ENCODE measurements around the gene GGA2.
"Not testable (repeated sequence)": the region's sequence is repeated elsewhere in the genome, so short reads cannot be mapped to it uniquely, and the experiment has no call there.

Gene GGA2

DNA sequence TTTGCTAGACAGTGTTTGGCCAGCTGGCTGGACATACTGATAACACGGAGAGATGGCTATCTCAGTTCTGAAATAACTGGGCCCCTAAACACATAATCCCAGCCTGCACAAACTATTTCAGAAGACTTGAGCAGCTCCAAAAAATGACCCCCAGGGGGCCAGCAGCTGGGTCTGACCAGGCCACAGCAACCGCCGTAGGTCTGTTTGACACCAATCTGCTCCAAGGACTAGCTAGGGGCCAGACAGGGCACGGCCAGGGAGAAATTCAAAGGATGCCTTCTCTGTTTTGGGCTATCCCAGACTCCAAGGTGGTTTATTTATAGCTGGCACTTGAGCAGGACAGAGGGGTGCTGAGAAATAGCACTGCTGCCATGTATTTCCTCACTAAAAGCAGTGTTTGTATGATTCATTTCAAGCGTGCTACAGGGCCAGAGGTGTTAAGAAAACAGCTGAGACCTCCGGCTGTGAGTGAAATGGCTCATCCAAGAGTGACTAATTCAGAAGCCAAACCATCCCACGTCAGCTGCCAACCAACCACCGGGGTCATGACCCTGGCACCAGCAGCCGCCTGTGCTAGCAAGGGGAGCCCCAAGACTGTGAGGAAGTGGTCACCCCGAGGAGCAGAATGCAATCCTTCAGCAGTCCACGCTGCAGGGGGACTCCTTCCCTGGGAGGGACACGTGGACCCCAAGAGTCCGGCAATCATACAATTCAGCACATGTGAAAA, 5.7 kb downstream of the GGA2 start:
- DNase-seq (ENCODE audit: low spot score): peak; percentile 40

DNA sequence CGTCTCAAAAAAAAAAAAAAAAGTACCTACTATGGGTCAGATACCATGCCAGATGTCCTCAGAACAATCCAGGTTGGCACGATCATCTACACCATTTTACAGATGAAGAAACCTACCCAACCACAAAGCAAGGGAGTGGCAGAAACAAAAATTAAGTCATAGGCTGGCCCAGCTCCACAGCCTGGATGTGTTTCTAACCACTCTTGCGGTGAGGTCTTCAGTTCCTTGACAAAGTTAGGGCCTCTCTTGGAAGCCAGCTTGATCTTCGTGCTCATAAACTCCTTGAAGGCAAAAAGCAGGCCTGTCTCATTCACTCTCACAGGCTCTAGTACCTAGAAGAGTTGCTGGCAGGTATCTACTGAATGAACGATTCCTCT, 6.2 kb downstream of the GGA2 start:
- DNase-seq (ENCODE audit: low spot score): no peak

DNA sequence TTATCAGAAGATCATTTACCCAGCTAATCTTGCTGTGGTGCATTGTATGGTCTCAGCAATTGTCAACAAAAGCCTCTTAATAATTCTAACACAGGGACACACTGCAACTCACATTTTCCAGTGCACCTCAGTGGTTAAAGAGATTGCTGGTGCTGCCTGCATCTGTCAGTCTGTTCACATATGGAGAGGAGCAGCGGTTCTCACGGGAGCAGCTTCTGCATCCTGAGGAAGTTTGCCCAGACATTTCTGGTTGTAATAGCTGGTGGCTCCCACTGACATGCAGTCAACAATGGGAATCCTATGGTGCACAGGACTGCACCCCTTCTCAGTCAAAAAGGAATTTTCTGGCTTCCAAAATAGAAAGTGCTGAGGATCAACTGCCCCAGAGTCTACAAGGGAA, 7.8 kb downstream of the GGA2 start:
- no peak for DNase-seq (ENCODE audit: low spot score)

DNA sequence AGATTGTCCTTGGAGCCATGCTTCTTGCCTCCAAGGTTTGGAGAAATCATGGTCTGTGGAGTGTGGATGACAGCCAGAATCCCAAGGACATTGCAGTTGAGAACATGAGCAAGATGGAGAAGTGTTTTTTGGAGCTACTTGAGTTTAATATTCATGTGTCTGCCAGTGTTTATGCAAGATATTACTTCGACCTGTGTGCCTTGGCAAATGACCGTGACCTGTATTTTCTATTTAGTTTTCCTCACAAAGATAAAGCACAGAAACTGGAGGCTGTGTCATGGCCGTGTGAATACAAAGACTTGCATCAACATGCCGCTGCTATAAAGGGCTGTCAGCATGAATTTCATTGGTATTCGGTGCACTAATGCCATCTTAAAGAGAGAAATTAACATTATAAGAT, 9.0 kb downstream of the GGA2 start:
- no peak for DNase-seq (ENCODE audit: low spot score)

DNA sequence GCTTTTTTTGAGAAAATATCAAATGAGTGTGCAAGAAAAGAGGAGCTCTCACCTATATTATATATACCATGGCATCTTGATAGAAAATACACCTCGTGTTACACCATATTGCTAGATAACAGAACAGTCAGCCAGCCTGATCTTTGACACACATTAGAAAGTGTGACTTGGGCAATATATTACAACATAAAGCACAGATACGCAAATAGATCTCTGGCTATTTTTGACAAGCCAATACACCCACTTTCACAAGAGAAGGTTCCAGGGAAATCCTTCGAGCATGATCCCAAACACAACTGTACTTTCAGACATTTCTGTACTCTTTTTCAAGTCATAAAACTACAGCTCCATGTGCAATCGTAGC, 9.4 kb downstream of the GGA2 start:
- DNase-seq (ENCODE audit: low spot score): no peak

DNA sequence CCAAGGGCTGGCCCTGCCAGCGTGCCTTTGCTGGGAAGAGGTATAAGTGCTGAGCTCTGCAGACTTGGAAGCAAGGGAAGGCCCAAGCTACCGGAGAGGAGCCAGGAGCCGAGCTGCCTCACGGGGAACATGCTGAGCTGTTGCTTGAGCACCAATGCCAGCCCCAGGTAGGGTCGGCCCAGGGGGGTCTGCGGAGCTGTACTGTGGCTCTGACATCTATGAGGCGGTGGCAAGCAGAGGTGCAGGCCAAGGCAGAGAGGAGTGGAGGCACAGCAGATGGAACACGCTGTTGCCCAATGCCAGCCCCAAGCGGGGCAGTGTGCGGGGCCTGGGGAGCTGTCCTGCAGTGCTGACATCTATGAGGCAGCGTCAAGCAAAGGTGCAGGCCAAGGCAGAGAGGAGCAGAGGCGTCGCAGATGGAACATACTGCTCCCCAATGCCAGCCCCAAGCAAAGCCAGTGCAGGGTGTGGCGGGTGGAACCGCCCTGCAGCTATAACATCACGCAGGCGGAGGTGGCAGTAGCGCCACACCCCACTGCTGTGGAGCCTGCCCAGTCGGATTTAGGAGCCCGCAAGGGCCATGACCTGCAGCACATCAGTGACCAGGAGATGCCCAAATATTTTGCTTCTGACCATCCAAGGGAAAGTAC, 10.0 kb downstream of the GGA2 start:
- no peak for DNase-seq (ENCODE audit: low spot score)

DNA sequence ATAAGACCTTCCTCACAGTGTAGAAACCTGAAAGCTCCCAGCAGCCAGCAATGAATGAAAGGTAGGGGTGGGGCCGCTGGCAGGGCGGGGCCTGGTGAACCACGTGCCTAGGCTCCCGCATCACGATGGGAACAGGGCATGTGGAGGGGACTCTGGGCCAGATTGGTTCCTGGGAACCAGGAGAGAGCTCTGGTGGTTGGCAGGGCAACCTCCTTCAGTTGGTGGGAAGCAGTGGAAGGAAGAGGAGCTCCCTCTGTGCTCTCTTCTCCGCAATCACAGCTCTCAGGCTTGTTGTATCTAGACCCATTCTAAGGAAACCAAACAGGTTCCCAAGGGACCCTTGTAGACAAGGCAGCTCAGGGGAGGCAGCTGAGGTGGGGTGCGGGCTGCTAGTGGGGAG, 10.5 kb downstream of the GGA2 start:
- no peak for DNase-seq (ENCODE audit: low spot score)

DNA sequence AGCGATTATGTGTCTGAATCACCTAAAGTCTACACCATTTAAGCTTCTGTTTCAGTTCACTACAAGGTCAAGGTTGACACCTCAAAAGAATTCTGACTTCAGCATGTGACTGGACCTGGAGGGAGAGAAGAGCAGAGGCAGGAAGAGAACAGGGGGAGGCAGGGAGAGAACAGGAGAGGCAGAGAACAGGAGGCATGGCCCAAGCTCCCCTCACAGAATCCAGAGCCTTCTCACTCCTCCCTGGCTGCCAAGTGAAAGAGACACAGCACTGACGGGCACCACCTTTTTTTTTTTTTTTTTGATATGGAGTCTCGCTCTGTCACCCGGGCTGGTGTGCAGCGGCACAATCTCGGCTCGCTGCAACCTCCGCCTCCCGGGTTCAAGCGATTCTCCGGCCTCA, 11.4 kb downstream of the GGA2 start:
- no peak for DNase-seq (ENCODE audit: low spot score)

DNA sequence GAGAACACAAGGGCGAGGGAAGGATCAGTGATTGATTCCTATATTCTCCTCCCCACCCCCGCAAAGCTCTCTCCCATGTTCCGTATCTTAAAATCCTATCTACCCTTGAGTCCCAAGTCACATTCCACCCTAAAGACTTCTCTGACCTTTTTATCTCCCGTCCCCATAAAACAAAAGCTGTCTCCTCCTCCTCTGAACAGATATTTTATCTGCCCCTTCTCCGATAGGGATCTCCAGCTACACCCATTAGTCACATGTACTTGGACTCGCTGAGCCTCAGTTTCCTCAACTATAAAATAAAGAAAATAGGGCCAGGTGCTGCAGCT, 12.8 kb downstream of the GGA2 start:
- no peak for DNase-seq (ENCODE audit: low spot score)

DNA sequence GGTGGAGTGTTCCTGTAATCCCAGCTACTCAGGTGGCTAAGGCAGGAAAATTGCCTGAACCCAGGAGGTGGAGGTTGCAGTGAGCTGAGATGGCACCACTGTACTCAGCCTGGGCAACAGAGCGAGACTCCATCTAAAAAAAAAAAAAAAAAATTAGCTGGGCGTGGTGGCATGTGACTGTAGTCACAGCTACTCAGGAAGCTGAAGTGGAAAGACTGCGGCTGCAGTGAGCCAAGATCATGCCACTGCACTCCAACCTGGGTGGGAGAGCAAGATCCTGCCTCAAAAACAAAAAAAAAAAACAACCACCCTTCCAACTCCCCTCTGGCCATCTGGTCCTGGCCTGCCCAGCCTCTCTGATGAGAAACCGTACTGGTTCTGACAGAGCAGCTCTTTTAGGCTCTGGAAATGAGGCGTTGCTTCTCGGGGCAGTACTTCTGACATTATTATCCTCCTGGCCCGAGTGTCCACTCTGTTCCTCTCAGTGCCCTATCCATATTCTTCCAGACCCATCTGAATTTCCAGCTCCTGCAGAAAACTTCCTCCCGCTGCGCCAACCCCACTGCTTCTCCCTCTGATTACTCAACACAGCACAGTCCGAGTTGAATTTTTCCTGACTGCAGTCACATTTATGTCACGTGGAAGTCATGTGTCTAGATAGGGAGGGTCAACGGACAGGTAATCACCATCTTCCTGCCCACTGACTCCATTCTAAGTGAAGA, 13.3 kb downstream of the GGA2 start:
- DNase-seq (ENCODE audit: low spot score): no peak

DNA sequence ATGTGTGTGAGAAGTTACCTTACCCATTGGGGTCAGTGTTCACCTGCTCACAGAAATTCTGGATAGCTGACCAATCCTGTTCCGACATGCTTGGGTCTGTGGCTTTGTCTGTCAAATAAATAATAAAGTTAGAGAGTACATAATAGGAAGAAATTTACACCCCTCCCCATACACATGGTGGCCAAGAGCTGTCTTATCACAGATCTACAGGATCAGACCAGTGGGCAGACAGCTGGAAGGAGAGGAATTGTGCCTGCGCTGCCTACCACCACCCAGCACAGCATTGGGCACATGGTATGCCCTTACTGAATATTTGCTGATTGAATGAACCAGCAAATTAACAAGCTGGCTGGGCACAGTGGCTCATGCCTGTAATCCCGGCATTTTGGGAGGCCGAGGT, 14.6 kb downstream of the GGA2 start:
- no peak for DNase-seq (ENCODE audit: low spot score)

DNA sequence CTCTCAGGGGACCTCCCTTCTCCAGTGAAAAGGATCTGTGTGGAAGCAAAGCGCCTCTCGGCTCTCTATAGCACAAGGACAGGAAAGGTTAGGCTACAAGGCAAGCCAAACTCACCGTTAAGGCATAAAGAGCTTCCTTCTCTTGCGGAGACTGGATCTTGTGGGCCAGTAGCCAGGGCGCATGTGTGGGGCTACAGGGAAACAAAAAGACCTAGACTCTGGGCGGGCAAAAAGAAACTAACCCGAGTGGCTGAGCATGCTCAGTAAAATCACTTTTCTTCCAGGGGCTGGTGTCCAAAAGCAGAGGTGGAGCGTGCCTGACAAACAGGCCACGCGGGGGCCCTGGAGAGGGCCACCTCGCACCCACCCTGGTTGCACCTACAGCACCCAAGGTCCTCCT, 16.1 kb downstream of the GGA2 start:
- DNase-seq (ENCODE audit: low spot score): no peak

DNA sequence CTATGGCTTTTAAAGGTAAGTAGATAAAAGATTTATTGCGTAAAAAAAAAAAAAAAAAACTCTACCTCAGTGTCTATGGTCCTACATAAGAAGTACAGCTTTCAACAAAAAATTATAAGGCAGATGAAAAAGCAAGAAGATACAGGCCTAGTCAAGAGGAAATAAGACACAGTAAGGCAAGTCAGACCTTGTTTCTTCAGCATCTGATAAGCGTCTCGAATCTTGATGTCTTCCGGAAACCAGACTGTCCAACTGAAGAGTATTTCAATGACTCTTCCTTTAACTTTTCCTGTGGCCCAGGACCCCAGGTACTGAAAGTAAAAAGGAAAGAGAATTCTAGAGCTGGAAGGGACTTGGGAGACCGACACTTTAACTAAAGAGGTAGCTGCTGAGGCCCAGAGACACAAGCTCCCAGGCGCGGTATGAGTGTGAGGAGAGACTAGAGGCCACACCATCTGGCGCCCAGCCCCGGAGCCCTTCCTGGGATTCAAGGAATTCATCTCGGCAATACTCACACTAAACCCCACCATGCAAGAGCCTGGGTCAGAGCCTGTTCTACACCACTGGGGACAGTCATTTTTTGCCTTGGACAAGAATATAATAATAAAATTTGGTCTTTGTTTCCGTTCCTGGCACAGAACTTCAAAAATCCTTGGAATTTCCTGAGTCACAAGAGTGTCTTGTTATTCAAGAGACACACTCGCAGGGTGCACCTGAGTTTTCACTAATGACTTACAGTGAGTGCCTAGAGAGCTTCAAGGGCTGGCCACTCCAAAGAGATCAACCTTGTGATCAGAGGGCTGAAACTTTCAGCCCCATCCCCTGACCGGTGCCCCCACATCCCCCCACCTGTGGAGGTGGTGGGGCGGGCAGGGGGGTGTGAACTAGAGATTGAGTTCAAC, 18.6 kb downstream of the GGA2 start:
- no peak for DNase-seq (ENCODE audit: low spot score)

DNA sequence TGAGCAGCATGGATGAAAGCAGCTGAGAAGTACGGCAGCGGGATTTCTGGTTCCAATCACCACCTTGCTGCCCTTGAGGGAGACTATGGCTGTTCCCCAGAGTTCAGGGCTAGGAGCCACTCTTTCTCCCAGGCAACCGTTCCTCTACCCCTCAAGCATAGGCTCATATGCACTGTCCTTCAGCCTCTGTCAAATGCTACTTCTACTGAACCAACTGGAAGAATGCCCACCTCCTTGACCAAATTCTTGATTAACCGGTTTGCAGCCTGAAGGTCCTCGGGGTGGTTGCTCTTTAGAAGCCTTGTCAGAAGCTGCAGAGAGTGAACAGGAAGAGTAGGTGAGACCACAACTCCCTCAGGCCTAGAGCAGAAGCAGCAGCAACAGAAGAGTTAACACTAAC, 23.8 kb downstream of the GGA2 start:
- no peak for DNase-seq (ENCODE audit: low spot score)

DNA sequence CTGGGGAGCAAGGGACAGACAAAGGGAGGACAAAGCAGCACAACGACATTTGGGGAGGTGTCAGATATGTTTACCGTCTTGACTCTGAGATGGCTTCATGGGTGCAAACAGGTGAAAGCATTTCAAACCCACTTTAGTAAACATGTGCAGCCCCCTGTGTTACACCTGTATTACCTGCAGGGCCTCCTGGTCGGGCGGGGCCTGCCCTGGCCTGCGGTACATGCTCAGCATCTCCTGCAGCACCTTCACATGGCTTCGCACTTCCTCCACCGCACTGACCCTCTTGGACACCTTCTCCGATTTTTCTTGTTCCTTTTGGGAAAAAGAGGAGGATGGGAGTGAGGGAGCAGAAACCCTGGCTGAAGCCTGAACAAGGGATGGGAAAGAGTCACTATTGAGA, 24.5 kb downstream of the GGA2 start:
- DNase-seq (ENCODE audit: low spot score): no peak

DNA sequence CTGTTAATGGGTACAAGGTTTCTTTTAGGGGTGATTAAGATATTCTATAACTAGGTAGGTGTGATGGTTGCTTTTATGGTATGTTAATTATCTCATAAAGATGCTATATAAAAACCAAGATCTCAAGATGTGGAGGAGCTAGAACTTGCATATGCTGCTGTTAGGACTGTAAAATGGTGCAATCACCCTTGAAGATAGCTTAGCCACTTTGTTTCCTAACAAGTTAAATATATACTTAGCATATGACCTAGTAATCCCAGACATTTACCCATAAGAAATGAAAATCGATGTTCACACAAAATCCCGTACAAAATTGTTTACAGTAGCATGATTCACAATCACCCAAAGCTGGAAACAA, 25.1 kb downstream of the GGA2 start:
- DNase-seq (ENCODE audit: low spot score): no peak

DNA sequence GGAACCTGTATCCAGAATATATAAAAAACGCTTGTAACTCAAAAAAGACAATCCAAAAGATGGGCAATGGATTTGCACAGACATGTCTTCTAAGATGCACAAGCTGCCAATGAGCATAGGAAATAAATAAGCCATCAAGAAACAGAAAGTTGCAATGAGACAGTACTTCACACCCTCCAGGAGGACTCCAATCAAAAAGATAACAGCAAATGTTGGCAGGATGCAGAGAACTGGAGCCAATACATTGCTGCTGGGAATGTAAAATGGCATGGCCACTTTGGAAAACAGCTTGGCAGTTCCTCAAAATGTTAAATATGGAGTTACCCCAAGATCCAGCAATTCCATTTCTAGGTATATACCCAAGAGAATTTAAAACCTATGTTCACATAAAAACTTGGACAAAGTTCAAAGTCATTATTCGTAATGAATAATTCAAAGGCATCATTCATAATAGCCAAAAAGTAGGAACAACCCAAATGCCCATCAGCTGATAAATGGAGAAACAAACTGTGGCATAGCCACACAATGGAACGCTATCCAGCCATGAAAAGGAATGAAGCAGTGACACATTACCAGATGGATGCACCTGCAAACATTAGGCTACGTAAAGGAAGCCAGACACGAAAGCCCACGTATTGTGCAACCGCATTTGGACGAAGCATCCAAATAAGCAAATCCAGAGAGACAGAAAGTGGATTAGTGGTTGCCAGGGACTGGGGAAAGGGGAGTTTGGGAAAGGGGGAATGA, 25.6 kb downstream of the GGA2 start:
- no peak for DNase-seq (ENCODE audit: low spot score)

DNA sequence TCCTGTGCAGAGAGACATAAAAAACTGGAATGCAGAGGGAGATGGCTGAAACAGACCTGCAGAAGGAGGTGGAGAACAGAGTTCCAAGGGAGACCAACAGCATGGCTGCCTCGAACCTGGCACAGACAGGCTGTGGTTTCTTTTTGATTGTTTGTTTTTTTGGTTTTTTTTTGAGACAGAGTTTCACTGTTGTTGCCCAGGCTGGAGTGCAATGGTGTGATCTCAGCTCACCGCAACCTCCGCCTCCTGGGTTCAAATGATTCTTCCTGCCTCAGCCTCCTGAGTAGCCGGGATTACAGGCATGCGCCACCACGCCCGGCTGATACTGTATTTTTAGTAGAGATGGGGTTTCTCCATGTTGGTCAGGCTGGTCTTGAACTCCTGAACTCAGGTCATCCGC, 26.8 kb downstream of the GGA2 start:
- not testable (repeated sequence) for DNase-seq (ENCODE audit: low spot score)

DNA sequence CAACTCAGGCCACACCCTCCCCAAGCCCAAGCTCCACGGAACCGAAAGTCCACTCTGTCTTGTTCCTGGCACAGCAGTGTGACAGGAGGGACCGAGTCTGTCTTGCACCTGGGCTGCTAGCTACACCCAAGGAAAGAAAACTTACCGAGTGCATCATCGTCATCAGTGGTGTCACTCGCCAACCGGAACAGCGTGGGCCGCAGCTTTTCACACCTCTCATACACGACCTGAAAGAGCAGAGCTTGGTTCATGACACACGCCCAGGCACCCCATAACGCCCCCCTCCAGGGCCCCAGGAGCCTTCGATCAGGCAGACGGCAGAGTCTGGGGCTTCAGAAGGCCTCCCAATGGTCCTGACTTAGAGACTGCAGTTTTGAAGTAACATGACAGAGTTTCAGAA, 27.5 kb downstream of the GGA2 start:
- DNase-seq (ENCODE audit: low spot score): no peak

DNA sequence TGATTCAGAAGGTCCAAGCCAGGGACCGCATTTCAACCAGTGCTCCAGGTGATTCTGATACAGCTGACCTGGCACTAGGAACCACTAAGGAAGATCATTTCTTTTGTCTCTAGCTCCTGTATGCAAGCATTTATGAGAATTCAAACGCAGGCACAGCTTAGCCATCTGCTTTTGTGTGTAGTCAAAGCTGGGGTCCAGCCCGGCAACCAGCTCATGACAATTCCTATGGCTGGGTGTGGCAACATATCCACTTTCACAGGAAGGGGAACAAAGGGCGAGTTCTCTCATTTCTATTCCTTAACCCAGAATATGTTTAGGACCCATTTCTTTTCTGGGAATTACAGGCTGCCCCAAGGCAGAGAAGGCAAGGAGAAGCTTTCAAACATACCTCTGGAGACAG, 30.0 kb downstream of the GGA2 start:
- no peak for DNase-seq (ENCODE audit: low spot score)

DNA sequence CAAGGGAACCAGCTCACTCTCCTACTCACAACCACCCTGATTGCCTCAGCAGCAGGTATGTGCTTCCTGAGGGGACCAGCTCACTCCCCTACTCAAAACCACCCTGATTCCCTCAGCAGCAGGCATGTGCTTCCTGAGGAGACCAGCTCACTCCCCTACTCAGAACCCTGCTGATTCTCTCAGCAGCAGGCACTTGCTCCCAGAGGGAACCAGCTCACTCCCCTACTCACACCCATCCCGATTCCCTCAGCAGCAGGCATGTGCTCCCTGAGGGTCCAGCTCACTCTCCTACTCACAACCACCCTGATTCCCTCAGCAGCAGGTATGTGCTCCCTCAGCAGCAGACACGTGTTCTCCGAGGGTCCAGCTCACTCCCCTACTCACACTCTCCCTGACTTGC, 31.2 kb downstream of the GGA2 start:
- DNase-seq (ENCODE audit: low spot score): no peak

DNA sequence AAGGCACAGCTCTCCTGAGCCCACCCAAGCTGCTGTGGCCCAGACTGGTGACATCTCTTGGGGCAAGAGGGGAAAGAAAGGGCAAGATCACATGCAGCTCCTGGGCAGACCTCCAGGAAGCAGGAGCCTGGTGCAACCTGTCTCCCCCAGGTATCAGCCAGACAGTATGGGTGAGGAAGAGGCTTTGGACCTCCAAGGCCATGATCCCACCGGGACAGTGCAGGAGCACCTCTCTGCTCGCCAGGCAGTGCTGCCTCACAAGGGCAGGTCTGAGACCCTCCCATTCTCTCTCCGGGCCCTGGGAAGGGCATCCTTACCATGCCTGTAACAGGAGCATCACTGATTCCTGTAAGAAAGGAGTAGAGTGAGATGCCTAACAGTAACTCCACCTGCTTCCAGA, 31.7 kb downstream of the GGA2 start:
- DNase-seq (ENCODE audit: low spot score): no peak
